Measurements from ENCODE around the gene ACVRL1.

- TF ChIP-seq CTCF (IDR thresholded peaks at IDR 0.05) = peak in 2 of 4 experiments; percentile 9 to 24
- no peak for TF ChIP-seq POLR2A (IDR thresholded peaks at IDR 0.05)
- TF ChIP-seq POLR2AphosphoS5 (IDR thresholded peaks at IDR 0.05) = peak; percentile 31
- TF ChIP-seq EP300 (IDR thresholded peaks at IDR 0.05) = no peak
Measured at GRCh38 chr12:51922762-51923505, 15.6 kb downstream of the ACVRL1 start.
